GM20000 (cell line): ENCODE measurements around the gene GRK3.
"Not testable (repeated sequence)": the region's sequence is repeated elsewhere in the genome, so short reads cannot be mapped to it uniquely, and the experiment has no call there.

Experiments
- DNase-seq: peaks from one replicate; pipeline ENCODE4 v3.0.0; 2012; ENCODE audit warnings: low spot score
- TF ChIP-seq, protein P1 (sequence below): IDR thresholded peaks from 2 replicates; pipeline ENCODE4 v1.5.1; 2012; ENCODE audit warnings: mild to moderate bottlenecking, control low read depth; ENCODE audit errors: extremely low read depth, missing control alignments

GRK3 gene

DNA sequence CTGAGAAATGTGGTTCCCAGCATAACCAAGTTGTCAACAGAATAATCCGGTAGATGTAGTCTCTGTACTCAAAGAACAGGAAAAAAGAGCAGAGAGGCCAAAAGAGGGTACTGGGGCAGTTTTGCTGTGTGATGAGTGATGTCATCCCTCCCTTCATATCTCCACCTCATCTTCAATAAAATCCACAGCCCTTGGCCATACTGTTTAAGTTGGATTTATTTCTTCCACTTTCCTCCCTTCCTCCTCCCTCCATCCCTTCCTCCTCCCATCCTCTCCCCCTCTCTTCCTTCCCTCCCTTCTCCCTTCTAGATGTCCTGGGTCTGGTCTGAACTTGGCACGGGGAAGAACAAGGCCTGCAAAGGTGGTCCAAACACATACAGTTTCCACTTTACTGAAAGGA, 18.2 kb upstream of the GRK3 start:
- DNase-seq, result no peak
- TF ChIP-seq, protein P1, sequence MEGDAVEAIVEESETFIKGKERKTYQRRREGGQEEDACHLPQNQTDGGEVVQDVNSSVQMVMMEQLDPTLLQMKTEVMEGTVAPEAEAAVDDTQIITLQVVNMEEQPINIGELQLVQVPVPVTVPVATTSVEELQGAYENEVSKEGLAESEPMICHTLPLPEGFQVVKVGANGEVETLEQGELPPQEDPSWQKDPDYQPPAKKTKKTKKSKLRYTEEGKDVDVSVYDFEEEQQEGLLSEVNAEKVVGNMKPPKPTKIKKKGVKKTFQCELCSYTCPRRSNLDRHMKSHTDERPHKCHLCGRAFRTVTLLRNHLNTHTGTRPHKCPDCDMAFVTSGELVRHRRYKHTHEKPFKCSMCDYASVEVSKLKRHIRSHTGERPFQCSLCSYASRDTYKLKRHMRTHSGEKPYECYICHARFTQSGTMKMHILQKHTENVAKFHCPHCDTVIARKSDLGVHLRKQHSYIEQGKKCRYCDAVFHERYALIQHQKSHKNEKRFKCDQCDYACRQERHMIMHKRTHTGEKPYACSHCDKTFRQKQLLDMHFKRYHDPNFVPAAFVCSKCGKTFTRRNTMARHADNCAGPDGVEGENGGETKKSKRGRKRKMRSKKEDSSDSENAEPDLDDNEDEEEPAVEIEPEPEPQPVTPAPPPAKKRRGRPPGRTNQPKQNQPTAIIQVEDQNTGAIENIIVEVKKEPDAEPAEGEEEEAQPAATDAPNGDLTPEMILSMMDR, result no peak

DNA sequence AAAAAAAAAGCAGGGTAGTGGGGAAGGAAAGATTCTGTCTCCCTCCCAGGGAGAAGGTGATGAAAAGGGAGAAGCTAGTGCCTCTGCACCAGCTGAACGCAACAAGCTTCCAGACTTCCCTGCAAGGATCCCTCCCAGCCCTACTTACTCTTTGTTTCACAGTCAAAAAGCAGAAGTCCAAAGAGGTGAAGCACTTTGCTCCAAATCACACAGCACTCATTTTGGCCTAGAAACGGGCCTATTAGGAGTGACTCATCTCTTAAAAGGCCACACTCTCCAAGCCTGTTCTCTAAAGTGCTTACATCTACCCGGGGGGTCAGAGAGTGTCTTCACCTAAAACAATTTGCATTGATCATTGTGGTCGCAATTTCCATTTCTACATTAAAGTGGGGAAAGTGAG, 17.7 kb upstream of the GRK3 start:
- peak; percentile 14 for DNase-seq
- TF ChIP-seq, protein P1, result no peak

DNA sequence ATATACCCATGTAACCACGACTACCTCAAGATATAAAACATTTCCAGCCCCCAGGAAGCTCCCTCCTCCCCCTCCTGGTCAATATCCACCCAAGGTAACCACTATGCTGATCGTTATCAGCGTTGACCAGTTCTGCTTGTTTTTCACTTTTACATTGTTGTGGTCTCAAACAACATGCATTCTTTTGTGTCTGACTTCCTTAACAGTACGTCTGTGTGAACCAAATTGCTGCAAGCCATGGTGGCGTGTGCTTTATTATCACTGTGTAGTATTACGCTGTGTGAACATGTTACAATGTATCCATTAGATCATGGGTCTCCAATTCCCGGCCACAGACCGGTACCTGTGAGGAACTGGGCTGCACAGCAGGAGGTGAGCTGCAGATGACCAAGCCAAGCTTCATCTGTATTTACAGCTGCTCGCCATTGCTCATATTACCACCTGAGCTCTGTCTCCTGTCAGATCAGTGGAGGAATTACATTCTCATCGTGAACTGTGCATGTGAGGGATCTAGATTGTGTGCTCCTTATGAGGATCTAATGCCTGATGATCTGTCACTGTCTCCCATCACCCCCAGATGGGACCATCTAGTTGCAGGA, 15.5 kb upstream of the GRK3 start:
- DNase-seq, result no peak
- TF ChIP-seq, protein P1, result no peak

DNA sequence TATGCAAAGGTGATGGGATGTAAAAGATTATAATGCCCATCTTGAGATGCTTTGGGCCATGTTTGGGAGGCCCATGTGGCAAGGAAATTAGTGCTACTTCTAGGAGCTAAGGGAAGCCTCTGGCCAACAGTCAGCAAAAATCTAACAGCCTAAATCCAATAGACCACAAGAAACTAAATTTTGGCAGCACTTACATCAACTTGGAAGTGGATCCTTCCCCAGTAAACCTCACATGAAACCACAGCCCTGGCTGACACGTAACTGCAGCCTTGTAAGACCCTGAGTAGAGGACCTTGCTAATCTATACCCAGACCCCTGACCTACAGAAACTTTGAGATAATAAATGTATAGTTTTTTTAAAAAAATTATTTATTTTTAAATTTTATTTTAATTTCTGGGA, 13.1 kb upstream of the GRK3 start:
- TF ChIP-seq, protein P1, result no peak
- DNase-seq, result no peak

DNA sequence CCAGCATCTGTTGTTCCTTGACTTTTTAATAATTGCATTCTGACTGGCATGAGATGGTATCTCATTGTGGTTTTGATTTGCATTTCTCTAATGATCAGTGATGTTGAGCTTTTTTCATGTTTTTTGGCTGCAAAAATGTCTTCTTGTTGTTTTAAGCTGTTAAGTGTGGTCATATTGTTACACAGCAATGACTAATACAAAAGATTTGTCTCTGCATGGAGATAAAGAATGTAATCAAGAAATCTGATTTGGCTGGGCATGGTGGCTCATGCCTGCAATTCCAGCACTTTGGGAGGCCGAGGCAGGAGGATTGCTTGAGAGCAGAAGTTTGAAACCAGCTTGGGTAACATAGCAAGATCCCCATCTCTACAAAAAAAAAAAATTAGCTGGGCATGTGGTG, 12.1 kb upstream of the GRK3 start:
- DNase-seq, result not testable (repeated sequence)

DNA sequence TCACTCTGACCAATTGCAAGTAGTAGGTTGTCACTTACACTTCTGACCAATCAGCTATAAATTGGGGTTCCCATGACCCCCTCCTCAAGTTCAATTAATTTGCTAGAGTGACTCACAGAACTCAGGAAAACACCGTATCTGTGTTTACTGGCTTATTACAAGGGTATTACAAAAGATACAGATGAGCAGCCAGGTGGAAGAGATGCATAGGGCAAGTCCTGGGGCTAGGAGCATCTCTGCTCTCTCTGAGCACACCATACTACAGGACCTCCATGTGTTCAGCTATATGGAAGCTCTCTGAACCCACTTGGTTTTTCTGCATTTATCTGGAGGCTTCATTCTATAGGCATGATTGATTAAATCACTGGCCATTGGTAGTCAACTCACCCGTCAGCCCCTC, 11.3 kb upstream of the GRK3 start:
- TF ChIP-seq, protein P1, result no peak
- no peak for DNase-seq

DNA sequence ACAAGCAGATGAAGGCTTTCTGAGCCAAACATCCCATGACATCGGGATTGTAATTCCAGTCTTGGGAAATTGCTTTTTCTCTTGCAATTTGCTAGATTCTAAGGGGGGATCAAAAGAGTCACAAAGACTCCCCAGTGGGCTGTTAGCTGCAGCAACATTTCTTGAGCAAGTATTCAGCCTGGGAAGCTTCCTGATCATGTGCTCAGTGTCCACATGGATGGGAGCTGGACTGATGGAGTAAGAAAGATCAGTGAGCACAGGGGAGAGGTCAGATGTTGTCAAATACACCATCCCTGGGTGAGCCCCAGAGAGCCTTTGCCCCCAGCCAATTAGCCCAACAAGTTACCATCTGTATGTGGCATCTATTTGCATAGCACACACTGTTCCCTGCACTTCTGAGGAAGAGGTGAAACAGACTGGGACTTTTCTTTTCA, 10.2 kb upstream of the GRK3 start:
- TF ChIP-seq, protein P1, result no peak
- no peak for DNase-seq

DNA sequence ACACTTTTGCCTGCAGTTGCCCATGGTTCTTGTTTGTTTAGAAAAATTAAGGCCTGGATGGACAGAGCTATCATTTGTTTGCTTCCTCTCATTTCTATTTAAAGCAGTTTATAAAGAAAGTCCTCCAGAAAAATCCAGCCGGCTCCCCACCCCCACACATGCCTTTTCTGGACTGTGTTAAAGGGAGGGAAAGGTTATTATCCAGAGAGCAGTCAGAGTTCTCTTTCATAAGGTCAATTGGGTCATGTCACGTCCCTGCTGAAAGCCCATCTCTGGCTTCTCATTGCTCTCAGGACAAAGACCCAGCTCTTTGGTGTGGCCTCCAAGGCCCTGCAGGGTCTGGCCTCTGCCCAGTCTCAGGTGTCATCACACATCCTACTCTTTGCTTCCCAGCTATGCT, 9.8 kb upstream of the GRK3 start:
- DNase-seq, result no peak

More for the DNA sequence above, 9.8 kb upstream of the GRK3 start:
- TF ChIP-seq, protein P1, result no peak
